ENCODE results near the gene CCT3.

DNA sequence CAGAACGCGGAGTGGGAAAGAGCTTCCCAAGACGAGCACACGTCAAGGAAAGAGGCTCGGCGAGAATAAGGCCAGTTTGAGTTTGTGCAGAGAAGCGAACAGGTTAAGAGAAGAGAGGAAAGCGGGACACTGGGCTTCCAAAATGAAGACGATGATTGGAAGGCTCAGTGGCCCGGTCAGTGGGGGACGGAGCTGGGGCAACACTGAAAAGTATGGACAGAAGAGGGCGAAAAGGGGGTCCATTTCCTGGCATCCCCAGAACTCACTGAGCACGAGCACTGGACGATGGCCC, 258 bp downstream of the CCT3 start:
- TF ChIP-seq CTCF (IDR thresholded peaks at IDR 0.05) (no peak), SIN3A (IDR thresholded peaks at IDR 0.05; ENCODE audit: borderline replicate concordance, insufficient read depth, low read depth, low read length) (0 out of 2 replicates have a peak, but pooled peaks have one; percentile 52), POLR2AphosphoS5 (IDR thresholded peaks at IDR 0.05; ENCODE audit: low read depth, low read length) (no peak)

All from Panc1 (cell line).